Liver (tissue), 9 donors: Measurements from ENCODE around the gene IL7R. TPM values are rescaled to one million over a fixed set of nuclear protein-coding genes. Genes with fewer than 3 reads are reported as not detected.

ENCODE experiments used
- DNase-seq: peaks from one replicate; pipeline ENCODE4 v3.0.0-alpha.2; 2017; ENCODE audit warnings: low spot score
- H3K27ac ChIP-seq, 2 donors: one replicate each; pipeline ENCODE4 v1.7.0; 2013; ENCODE audit warnings: inconsistent platforms in 2 of 2, low read length in 2 of 2, control low read depth in 1 of 2, low read depth in 1 of 2, mild to moderate bottlenecking in 1 of 2
- H3K27me3 ChIP-seq, 4 donors: one replicate each; pipeline versions ENCODE4 v1.6.1 to v1.7.0; 2013; ENCODE audit warnings: low read length in 3 of 4, inconsistent platforms in 1 of 4, mild to moderate bottlenecking in 1 of 4, moderate library complexity in 1 of 4; ENCODE audit not compliant: control insufficient read depth in 4 of 4, insufficient read depth in 4 of 4
- H3K36me3 ChIP-seq, 4 donors: one replicate each; pipeline versions ENCODE4 v1.6.1 to v1.7.0; 2013; ENCODE audit warnings: low read length in 3 of 4, mild to moderate bottlenecking in 3 of 4, low read depth in 1 of 4, moderate library complexity in 1 of 4; ENCODE audit not compliant: control insufficient read depth in 4 of 4, insufficient read depth in 3 of 4
- H3K4me1 ChIP-seq, 4 donors: one replicate each; pipeline versions ENCODE4 v1.6.1 to v1.7.0; 2013; ENCODE audit warnings: low read length in 3 of 4, mild to moderate bottlenecking in 3 of 4, moderate library complexity in 1 of 4; ENCODE audit not compliant: control insufficient read depth in 4 of 4, insufficient read depth in 4 of 4
- H3K4me3 ChIP-seq, 3 donors: one replicate each; pipeline versions ENCODE4 v1.6.1 to v1.7.0; 2013; ENCODE audit warnings: low read length in 3 of 3, control low read depth in 1 of 3, low read depth in 1 of 3, mild to moderate bottlenecking in 1 of 3
- H3K9ac ChIP-seq, 2 donors: one replicate each; pipeline ENCODE4 v1.7.0; 2013; ENCODE audit warnings: low read length in 2 of 2, mild to moderate bottlenecking in 2 of 2, moderate library complexity in 2 of 2, control low read depth in 1 of 2, low read depth in 1 of 2
- H3K9me3 ChIP-seq, 4 donors: one replicate each; pipeline versions ENCODE4 v1.6.1 to v1.7.0; 2013; ENCODE audit warnings: low read length in 3 of 4; ENCODE audit not compliant: control insufficient read depth in 4 of 4
- EGR1 ChIP-seq, 2 donors: IDR thresholded peaks; 2 replicates each; pipeline ENCODE4 v1.6.1; 2016 to 2018; ENCODE audit warnings: antibody characterized with exemption in 2 of 2, low read depth in 2 of 2
- FOXA1 ChIP-seq: IDR thresholded peaks from 2 replicates; pipeline ENCODE4 v1.6.1; 2016; ENCODE audit warnings: antibody characterized with exemption
- FOXA2 ChIP-seq: IDR thresholded peaks from 2 replicates; pipeline ENCODE4 v1.6.1; 2016; ENCODE audit warnings: antibody characterized with exemption
- GABPA ChIP-seq, 2 donors: IDR thresholded peaks in 1 of 2; conservative IDR thresholded peaks in 1 of 2; 2 replicates each; pipeline ENCODE4 v1.6.1; 2016; ENCODE audit warnings: antibody characterized with exemption in 2 of 2, mild to moderate bottlenecking in 1 of 2, moderate library complexity in 1 of 2
- HNF4A ChIP-seq, 2 donors: conservative IDR thresholded peaks; 2 replicates each; pipeline ENCODE4 v1.6.1; 2016; ENCODE audit warnings: antibody characterized with exemption in 2 of 2, mild to moderate bottlenecking in 2 of 2
- HNF4G ChIP-seq: IDR thresholded peaks from 2 replicates; pipeline ENCODE4 v1.6.1; 2016; ENCODE audit warnings: antibody characterized with exemption
- JUND ChIP-seq, 2 donors: IDR thresholded peaks; 2 replicates each; pipeline ENCODE4 v1.6.1; 2016; ENCODE audit warnings: antibody characterized with exemption in 2 of 2
- NR2F2 ChIP-seq: IDR thresholded peaks from 2 replicates; pipeline ENCODE4 v1.6.1; 2016; ENCODE audit warnings: antibody characterized with exemption
- RAD21 ChIP-seq, 2 donors: IDR thresholded peaks; 2 replicates each; pipeline ENCODE4 v1.6.1; 2016; ENCODE audit warnings: antibody characterized with exemption in 2 of 2, mild to moderate bottlenecking in 2 of 2
- RXRA ChIP-seq, 2 donors: IDR thresholded peaks; 2 replicates each; pipeline ENCODE4 v1.6.1; 2017 to 2018; ENCODE audit warnings: antibody characterized with exemption in 2 of 2, mild to moderate bottlenecking in 1 of 2
- SP1 ChIP-seq: IDR thresholded peaks from 2 replicates; pipeline ENCODE4 v1.6.1; 2018; ENCODE audit warnings: antibody characterized with exemption, mild to moderate bottlenecking
- TAF1 ChIP-seq: conservative IDR thresholded peaks from 2 replicates; pipeline ENCODE4 v1.6.1; 2016; ENCODE audit warnings: antibody characterized with exemption, mild to moderate bottlenecking
- YY1 ChIP-seq: IDR thresholded peaks from 2 replicates; pipeline ENCODE4 v1.6.1; 2016; ENCODE audit warnings: antibody characterized with exemption, mild to moderate bottlenecking
- WGBS: extraction: QIAGEN DNeasy Blood & Tissue Kit; methylation state at CpG from one replicate; pipeline ENCODE4 v1.1.7; 2013; 5-methylcytosine and 5-hydroxymethylcytosine counted together
- polyA plus RNA-seq, 2 donors: library from polyadenylated mRNA; stranded (reverse) in 1 of 2; unstranded in 1 of 2; fragments of 200-250 nt in 1 of 2; fragments of >200 nt in 1 of 2; fragmentation: Nextera tagmentation in 1 of 2; extraction: Ambion mirVana in 1 of 2; gene quantifications; one replicate each; pipeline versions ENCODE4 v1.2.1 to v1.2.3, GENCODE V29; 2013 to 2015
- total RNA-seq, 2 donors: library from RNA; depleted of rRNA; stranded (reverse); fragments of >200 nt; gene quantifications; one replicate each; pipeline ENCODE4 v1.2.3, GENCODE V29; 2014
- TF ChIP-seq, protein P1 (sequence below): IDR thresholded peaks from 2 replicates; pipeline ENCODE4 v1.6.1; 2016; ENCODE audit warnings: antibody characterized with exemption
- TF ChIP-seq, protein P2 (sequence below): IDR thresholded peaks from 2 replicates; pipeline ENCODE4 v1.6.1; 2016; ENCODE audit warnings: antibody characterized with exemption, mild to moderate bottlenecking
- TF ChIP-seq, protein P3 (sequence below): IDR thresholded peaks from 2 replicates; pipeline ENCODE4 v1.6.1; 2016; ENCODE audit warnings: antibody characterized with exemption
- TF ChIP-seq, protein P4 (sequence below): IDR thresholded peaks from 2 replicates; pipeline ENCODE4 v1.6.1; 2016; ENCODE audit warnings: antibody characterized with exemption
- TF ChIP-seq, protein P5 (sequence below): fragments of 150-350 bp; IDR thresholded peaks from 2 replicates; pipeline ENCODE4 v1.5.1; 2017; ENCODE audit warnings: improper control_type of control experiment, low read depth, low read length; ENCODE audit not compliant: missing input control
- donor health status: healthy.
- donor health status: healthy.
- donor health status: healthy.
- donor health status: healthy.
- donor health status: healthy.

IL7R gene
- total and polyA plus RNA-seq, 4 donors: 1.0 to 5.4 (median 2.4) TPM

DNA sequence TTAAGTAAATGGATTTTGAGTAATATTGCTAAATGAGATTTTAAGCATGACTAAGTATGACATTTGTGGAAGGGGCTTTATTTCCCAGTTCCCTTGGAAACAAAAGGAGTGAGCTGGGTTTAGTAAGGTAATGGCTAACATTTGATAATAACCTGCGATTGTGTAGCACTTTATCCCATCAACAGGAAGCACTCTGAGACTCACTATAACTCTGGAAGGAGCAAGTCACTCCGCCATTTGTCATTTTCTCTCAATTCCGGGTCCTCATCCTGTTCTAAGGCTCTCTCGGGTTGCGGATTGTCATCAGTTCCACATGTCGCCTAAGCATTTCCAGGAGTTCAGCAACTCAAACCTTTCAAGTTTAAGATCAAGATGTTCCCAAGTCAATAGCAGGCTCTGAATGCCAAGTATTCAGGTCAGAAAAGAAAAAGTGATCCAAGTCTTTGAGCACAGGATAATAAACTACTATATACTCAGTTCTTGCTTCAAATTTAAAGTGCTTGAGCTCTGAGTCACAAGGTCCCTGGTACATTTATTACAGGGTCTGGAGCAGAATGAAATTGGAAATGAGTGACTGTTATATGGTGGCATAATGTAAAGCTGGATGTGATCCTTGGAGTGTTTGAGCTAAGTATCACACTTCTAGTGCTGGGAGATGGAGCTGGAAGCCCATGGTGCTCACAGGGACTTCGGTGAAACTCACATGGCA is 42.4 kb downstream of the IL7R start:
- Histone ChIP-seq H3K9ac (no peak overlapping the region), H3K27me3 (no peaks in the 10 kb centered on the region), H3K9me3 (no peaks in the 10 kb centered on the region), H3K36me3 (no peaks in the 10 kb centered on the region), H3K4me1 (no peaks in the 10 kb centered on the region), H3K4me3 (no peak overlapping the region), H3K27ac (no peak overlapping the region)
- no peak for TF ChIP-seq FOXA1
- TF ChIP-seq GABPA (IDR thresholded peaks at IDR 0.05 in 1 of 2, conservative IDR thresholded peaks at IDR 0.05 in 1 of 2): no peak
- TF ChIP-seq RXRA (IDR thresholded peaks at IDR 0.05): no peak
- TF ChIP-seq NR2F2: no peak
- TF ChIP-seq, protein P1, sequence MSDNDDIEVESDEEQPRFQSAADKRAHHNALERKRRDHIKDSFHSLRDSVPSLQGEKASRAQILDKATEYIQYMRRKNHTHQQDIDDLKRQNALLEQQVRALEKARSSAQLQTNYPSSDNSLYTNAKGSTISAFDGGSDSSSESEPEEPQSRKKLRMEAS: no peak
- TF ChIP-seq, protein P2, sequence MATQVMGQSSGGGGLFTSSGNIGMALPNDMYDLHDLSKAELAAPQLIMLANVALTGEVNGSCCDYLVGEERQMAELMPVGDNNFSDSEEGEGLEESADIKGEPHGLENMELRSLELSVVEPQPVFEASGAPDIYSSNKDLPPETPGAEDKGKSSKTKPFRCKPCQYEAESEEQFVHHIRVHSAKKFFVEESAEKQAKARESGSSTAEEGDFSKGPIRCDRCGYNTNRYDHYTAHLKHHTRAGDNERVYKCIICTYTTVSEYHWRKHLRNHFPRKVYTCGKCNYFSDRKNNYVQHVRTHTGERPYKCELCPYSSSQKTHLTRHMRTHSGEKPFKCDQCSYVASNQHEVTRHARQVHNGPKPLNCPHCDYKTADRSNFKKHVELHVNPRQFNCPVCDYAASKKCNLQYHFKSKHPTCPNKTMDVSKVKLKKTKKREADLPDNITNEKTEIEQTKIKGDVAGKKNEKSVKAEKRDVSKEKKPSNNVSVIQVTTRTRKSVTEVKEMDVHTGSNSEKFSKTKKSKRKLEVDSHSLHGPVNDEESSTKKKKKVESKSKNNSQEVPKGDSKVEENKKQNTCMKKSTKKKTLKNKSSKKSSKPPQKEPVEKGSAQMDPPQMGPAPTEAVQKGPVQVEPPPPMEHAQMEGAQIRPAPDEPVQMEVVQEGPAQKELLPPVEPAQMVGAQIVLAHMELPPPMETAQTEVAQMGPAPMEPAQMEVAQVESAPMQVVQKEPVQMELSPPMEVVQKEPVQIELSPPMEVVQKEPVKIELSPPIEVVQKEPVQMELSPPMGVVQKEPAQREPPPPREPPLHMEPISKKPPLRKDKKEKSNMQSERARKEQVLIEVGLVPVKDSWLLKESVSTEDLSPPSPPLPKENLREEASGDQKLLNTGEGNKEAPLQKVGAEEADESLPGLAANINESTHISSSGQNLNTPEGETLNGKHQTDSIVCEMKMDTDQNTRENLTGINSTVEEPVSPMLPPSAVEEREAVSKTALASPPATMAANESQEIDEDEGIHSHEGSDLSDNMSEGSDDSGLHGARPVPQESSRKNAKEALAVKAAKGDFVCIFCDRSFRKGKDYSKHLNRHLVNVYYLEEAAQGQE: no peak
- no peak for TF ChIP-seq SP1
- no peak for TF ChIP-seq EGR1 (IDR thresholded peaks at IDR 0.05; ENCODE audit: low read depth in 2 of 2)
- no peak for TF ChIP-seq TAF1
- 80% methylated on average over 7 of the region's 7 CpGs for WGBS
- no peak for DNase-seq

DNA sequence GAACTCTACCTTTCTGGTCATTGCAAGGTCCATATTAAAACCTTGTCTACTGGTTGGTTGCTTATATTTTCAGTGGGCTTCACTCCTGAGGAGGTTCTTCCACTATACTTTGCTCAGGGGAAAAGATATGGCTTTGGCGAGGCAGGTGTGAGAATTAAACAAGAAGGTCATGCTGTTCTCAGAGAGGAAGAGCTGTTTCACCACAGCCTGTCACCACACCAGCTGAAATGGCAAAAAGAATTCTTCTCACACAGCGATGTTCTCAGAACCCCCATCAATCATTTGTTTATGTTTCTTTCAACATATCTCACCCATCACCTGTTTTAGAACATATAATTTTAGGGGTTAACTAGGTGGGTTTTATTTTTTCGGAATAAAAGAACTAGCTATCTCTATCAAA is 43.1 kb downstream of the IL7R start:
- Histone ChIP-seq H3K4me1 (no peaks in the 10 kb centered on the region), H3K4me3 (no peak overlapping the region), H3K36me3 (no peaks in the 10 kb centered on the region), H3K9me3 (peaks cover 0 to 3% (median 0%) of the 10 kb centered on the region in 4 donors), H3K9ac (no peak overlapping the region), H3K27me3 (no peaks in the 10 kb centered on the region), H3K27ac (no peak overlapping the region)
- 50% methylated on average over 3 of the region's 3 CpGs for WGBS
- TF ChIP-seq, protein P3, sequence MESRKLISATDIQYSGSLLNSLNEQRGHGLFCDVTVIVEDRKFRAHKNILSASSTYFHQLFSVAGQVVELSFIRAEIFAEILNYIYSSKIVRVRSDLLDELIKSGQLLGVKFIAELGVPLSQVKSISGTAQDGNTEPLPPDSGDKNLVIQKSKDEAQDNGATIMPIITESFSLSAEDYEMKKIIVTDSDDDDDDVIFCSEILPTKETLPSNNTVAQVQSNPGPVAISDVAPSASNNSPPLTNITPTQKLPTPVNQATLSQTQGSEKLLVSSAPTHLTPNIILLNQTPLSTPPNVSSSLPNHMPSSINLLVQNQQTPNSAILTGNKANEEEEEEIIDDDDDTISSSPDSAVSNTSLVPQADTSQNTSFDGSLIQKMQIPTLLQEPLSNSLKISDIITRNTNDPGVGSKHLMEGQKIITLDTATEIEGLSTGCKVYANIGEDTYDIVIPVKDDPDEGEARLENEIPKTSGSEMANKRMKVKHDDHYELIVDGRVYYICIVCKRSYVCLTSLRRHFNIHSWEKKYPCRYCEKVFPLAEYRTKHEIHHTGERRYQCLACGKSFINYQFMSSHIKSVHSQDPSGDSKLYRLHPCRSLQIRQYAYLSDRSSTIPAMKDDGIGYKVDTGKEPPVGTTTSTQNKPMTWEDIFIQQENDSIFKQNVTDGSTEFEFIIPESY: no peak
- TF ChIP-seq RXRA (IDR thresholded peaks at IDR 0.05): no peak
- TF ChIP-seq, protein P1: no peak
- no peak for TF ChIP-seq EGR1 (IDR thresholded peaks at IDR 0.05; ENCODE audit: low read depth in 2 of 2)
- no peak for TF ChIP-seq FOXA2
- no peak for TF ChIP-seq GABPA (IDR thresholded peaks at IDR 0.05 in 1 of 2, conservative IDR thresholded peaks at IDR 0.05 in 1 of 2)
- TF ChIP-seq, protein P4, sequence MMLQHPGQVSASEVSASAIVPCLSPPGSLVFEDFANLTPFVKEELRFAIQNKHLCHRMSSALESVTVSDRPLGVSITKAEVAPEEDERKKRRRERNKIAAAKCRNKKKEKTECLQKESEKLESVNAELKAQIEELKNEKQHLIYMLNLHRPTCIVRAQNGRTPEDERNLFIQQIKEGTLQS: no peak
- no peak for TF ChIP-seq JUND (IDR thresholded peaks at IDR 0.05)
- no peak for TF ChIP-seq SP1
- no peak for TF ChIP-seq HNF4G
- no peak for TF ChIP-seq FOXA1
- no peak for TF ChIP-seq HNF4A (conservative IDR thresholded peaks at IDR 0.05)
- TF ChIP-seq, protein P2: no peak
- TF ChIP-seq YY1: no peak
- TF ChIP-seq RAD21 (IDR thresholded peaks at IDR 0.05): no peak
- TF ChIP-seq, protein P5, sequence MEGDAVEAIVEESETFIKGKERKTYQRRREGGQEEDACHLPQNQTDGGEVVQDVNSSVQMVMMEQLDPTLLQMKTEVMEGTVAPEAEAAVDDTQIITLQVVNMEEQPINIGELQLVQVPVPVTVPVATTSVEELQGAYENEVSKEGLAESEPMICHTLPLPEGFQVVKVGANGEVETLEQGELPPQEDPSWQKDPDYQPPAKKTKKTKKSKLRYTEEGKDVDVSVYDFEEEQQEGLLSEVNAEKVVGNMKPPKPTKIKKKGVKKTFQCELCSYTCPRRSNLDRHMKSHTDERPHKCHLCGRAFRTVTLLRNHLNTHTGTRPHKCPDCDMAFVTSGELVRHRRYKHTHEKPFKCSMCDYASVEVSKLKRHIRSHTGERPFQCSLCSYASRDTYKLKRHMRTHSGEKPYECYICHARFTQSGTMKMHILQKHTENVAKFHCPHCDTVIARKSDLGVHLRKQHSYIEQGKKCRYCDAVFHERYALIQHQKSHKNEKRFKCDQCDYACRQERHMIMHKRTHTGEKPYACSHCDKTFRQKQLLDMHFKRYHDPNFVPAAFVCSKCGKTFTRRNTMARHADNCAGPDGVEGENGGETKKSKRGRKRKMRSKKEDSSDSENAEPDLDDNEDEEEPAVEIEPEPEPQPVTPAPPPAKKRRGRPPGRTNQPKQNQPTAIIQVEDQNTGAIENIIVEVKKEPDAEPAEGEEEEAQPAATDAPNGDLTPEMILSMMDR: no peak
- no peak for TF ChIP-seq TAF1
- TF ChIP-seq NR2F2: no peak
- DNase-seq: no peak
